ENCODE measurements around the gene ACSF3.

GRCh38 chr16:89096042-89096717 is 2.5 kb downstream of the ACSF3 start:
- no peak for TF ChIP-seq CTCF (IDR thresholded peaks at IDR 0.05; ENCODE audit: low read length)
- no peak for TF ChIP-seq EZH2 (IDR thresholded peaks at IDR 0.05; ENCODE audit: borderline replicate concordance, low read length)

All from OCI-LY1 (cell line).